ENCODE measurements around the gene DNAAF2.
"Not testable (repeated sequence)": the region's sequence is repeated elsewhere in the genome, so short reads cannot be mapped to it uniquely, and the experiment has no call there.

DNAAF2 gene

GRCh38 chr14:49634547-49635334 lies at the start of gene DNAAF2:
DNAAF2 (minus strand) TSS chr14:49635244; CDS start chr14:49635149, 95 bp downstream.
- DNase-seq (ENCODE audit: low read depth, low spot score): no peak

- DNase-seq (ENCODE audit: low read depth, low spot score): no peak
Measured at GRCh38 chr14:49679271-49679670, 44.2 kb upstream of the DNAAF2 start.

GRCh38 chr14:49677643-49678042 lies 42.6 kb upstream of the DNAAF2 start:
- DNase-seq (ENCODE audit: low read depth, low spot score): no peak

GRCh38 chr14:49673586-49673985 lies 38.5 kb upstream of the DNAAF2 start:
- DNase-seq (ENCODE audit: low read depth, low spot score): no peak

- no peak for DNase-seq (ENCODE audit: low read depth, low spot score)
Measured at GRCh38 chr14:49670475-49670874, 35.4 kb upstream of the DNAAF2 start.

- DNase-seq (ENCODE audit: low read depth, low spot score): no peak
Measured at GRCh38 chr14:49659526-49660455, 24.7 kb upstream of the DNAAF2 start.

GRCh38 chr14:49657500-49657899 lies 22.5 kb upstream of the DNAAF2 start:
- DNase-seq (ENCODE audit: low read depth, low spot score): not testable (repeated sequence)

GRCh38 chr14:49654511-49654910 lies 19.5 kb upstream of the DNAAF2 start:
- DNase-seq (ENCODE audit: low read depth, low spot score): no peak

GRCh38 chr14:49653508-49653907 lies 18.5 kb upstream of the DNAAF2 start:
- no peak for DNase-seq (ENCODE audit: low read depth, low spot score)

- no peak for DNase-seq (ENCODE audit: low read depth, low spot score)
Measured at GRCh38 chr14:49642163-49642562, 7.1 kb upstream of the DNAAF2 start.

- DNase-seq (ENCODE audit: low read depth, low spot score): no peak
Measured at GRCh38 chr14:49641697-49642129, 6.7 kb upstream of the DNAAF2 start.

GRCh38 chr14:49640540-49641417 lies 5.7 kb upstream of the DNAAF2 start:
- DNase-seq (ENCODE audit: low read depth, low spot score): no peak

GRCh38 chr14:49637534-49638078 lies 2.6 kb upstream of the DNAAF2 start:
- no peak for DNase-seq (ENCODE audit: low read depth, low spot score)

GRCh38 chr14:49636866-49637265 lies 1.8 kb upstream of the DNAAF2 start:
- no peak for DNase-seq (ENCODE audit: low read depth, low spot score)

- peak; percentile 93 for DNase-seq (ENCODE audit: low read depth, low spot score)
Measured at GRCh38 chr14:49633640-49634546, 1.2 kb downstream of the DNAAF2 start.

GRCh38 chr14:49623941-49624839 lies 10.9 kb downstream of the DNAAF2 start:
- no peak for DNase-seq (ENCODE audit: low read depth, low spot score)

- DNase-seq (ENCODE audit: low read depth, low spot score): no peak
Measured at GRCh38 chr14:49623387-49623786, 11.7 kb downstream of the DNAAF2 start.

GRCh38 chr14:49622022-49622607 lies 12.9 kb downstream of the DNAAF2 start:
- no peak for DNase-seq (ENCODE audit: low read depth, low spot score)
